MM.1S (cell line): ENCODE results near the gene INPP4B.

Source experiments
- EZH2 ChIP-seq: fragments of 300-600 bp; sonication (generic); optimal IDR thresholded peaks from 2 replicates; pipeline ENCODE3; 2017; ENCODE audit warnings: low read depth, mild to moderate bottlenecking, antibody characterized with exemption, low read length, mixed read lengths
- EZH2phosphoT487 ChIP-seq: fragments of 300-600 bp; sonication (generic); IDR thresholded peaks from 2 replicates; pipeline ENCODE4 v1.6.1; 2018; ENCODE audit warnings: antibody characterized with exemption, low read length
- TF ChIP-seq, protein P1 (sequence below): fragments of 300-600 bp; sonication (generic); IDR thresholded peaks from 2 replicates; pipeline ENCODE4 v1.5.1; 2016; ENCODE audit warnings: antibody characterized with exemption, low read length, mixed read lengths

DNA sequence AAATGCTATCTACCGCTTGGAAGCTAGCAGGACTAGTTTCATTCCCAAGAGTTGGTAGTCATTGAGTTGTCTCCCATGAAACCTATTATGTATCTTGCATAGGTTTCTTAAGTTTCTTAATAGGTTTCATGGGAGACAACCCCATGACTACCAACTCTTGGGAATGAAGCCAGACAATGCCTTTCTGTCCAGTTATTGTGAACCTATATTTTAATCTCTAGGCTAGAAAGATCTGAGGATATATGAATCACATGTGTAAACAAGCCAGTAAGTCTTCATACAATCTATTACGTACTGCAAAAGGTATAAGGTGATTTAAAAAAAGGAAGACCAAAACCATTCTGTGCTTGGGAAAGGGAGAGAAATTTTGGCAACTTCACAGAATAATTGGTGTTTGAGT, 162.6 kb downstream of the INPP4B start:
- TF ChIP-seq, protein P1, sequence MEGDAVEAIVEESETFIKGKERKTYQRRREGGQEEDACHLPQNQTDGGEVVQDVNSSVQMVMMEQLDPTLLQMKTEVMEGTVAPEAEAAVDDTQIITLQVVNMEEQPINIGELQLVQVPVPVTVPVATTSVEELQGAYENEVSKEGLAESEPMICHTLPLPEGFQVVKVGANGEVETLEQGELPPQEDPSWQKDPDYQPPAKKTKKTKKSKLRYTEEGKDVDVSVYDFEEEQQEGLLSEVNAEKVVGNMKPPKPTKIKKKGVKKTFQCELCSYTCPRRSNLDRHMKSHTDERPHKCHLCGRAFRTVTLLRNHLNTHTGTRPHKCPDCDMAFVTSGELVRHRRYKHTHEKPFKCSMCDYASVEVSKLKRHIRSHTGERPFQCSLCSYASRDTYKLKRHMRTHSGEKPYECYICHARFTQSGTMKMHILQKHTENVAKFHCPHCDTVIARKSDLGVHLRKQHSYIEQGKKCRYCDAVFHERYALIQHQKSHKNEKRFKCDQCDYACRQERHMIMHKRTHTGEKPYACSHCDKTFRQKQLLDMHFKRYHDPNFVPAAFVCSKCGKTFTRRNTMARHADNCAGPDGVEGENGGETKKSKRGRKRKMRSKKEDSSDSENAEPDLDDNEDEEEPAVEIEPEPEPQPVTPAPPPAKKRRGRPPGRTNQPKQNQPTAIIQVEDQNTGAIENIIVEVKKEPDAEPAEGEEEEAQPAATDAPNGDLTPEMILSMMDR, result no peak
- TF ChIP-seq EZH2phosphoT487, result no peak
- TF ChIP-seq EZH2, result no peak
